Transverse colon (tissue), 4 donors: ENCODE results near the gene PRDM2. TPM values are rescaled to one million over a fixed set of nuclear protein-coding genes. Genes with fewer than 3 reads are reported as not detected.
A peak's percentile ranks its signal among the peaks of the same experiment; 100 is the strongest.

Source experiments
- DNase-seq: peaks from one replicate; pipeline ENCODE4 v3.0.0-alpha.2; 2019
- H3K27ac ChIP-seq, 4 donors: fragments of 200-600 bp; sonication (generic); 2 replicates each; pipeline ENCODE4 v1.5.1; 2016 to 2018; ENCODE audit warnings: inconsistent platforms in 4 of 4
- H3K27me3 ChIP-seq: fragments of 200-600 bp; sonication (generic); 2 replicates; pipeline ENCODE4 v1.5.1; 2017; ENCODE audit warnings: inconsistent platforms
- H3K36me3 ChIP-seq, 4 donors: fragments of 200-600 bp; sonication (generic); 2 replicates each; pipeline ENCODE4 v1.5.1; 2017 to 2019; ENCODE audit warnings: inconsistent platforms in 4 of 4
- H3K4me1 ChIP-seq, 4 donors: fragments of 200-600 bp; sonication (generic); 2 replicates each; pipeline ENCODE4 v1.5.1; 2017 to 2020; ENCODE audit warnings: inconsistent platforms in 4 of 4
- H3K4me3 ChIP-seq, 4 donors: fragments of 200-600 bp; sonication (generic); 1 replicate in 1 of 4; 2 replicates in 3 of 4; pipeline versions ENCODE4 v1.5.1 to v1.6.1; 2017 to 2019; ENCODE audit warnings: inconsistent platforms in 4 of 4
- H3K9me3 ChIP-seq, 2 donors: fragments of 200-600 bp; sonication (generic); 2 replicates each; pipeline ENCODE4 v1.5.1; 2017 to 2019; ENCODE audit warnings: inconsistent platforms in 2 of 2
- CTCF ChIP-seq, 5 experiments: fragments of 200-600 bp in 3 of 5; fragments of 450-650 bp in 2 of 5; sonication (generic) in 3 of 5; IDR thresholded peaks; 1 replicate in 2 of 5; 2 replicates in 3 of 5; pipeline ENCODE4 v1.5.1; 2016 to 2017; ENCODE audit warnings: antibody characterized with exemption in 5 of 5, inconsistent platforms in 3 of 5, mild to moderate bottlenecking in 2 of 5, moderate library complexity in 1 of 5
- EP300 ChIP-seq: sonication (generic); formaldehyde crosslinking; IDR thresholded peaks from one replicate; pipeline ENCODE4 v1.6.1; 2017; ENCODE audit warnings: antibody characterized with exemption, low read depth
- POLR2A ChIP-seq: fragments of 450-650 bp; IDR thresholded peaks from one replicate; pipeline ENCODE4 v1.6.1; 2016; ENCODE audit warnings: antibody characterized with exemption, mild to moderate bottlenecking, moderate library complexity
- POLR2AphosphoS5 ChIP-seq, 3 donors: sonication (generic); formaldehyde crosslinking; IDR thresholded peaks; one replicate each; pipeline ENCODE4 v1.6.1; 2016; ENCODE audit warnings: antibody characterized with exemption in 3 of 3
- WGBS, 2 donors: methylation state at CpG; one replicate each; pipeline ENCODE4 v1.1.5; 2018; ENCODE audit warnings: low coverage in 1 of 2; 5-methylcytosine and 5-hydroxymethylcytosine counted together
- in situ Hi-C, 4 donors: fragments of 200-750 bp; cut with MboI; loops; one replicate each; pipeline versions ENCODE4 v1.15.0 to v1.15.1; 2017; ENCODE audit warnings: low sequenced_read_pairs in 3 of 4, low pct_ligation_motif_present in 1 of 4, low pct_unique_long_range_greater_than_20kb in 1 of 4
- intact Hi-C: fragments of 100-400 bp; cut with DNase I; formaldehyde crosslinking; loops from one replicate; pipeline ENCODE4 v1.15.1; 2023; ENCODE audit warnings: low total_unique reads
- total RNA-seq, 4 donors: library from RNA; depleted of rRNA; stranded (reverse); fragments of >200 nt; gene quantifications; one replicate each; pipeline ENCODE4 v1.1.0, GENCODE V29; 2016

The PRDM2 gene
- total RNA-seq, 4 donors from 2014 or later: 27.3 to 40.5 (median 35.8) TPM

- in situ Hi-C loops: loop anchor here in 2 of 4 donors (10.0 to 25.0 kb wide), 2 partner anchors 132 to 145 kb away; no protein-coding TSS in a partner anchor
- Histone ChIP-seq H3K4me1 (peaks cover 0 to 8% (median 0%) of the 10 kb centered on the region in 4 donors), H3K9me3 (no peaks in the 10 kb centered on the region), H3K27me3 (no peaks in the 10 kb centered on the region), H3K27ac (no peak overlapping the region), H3K36me3 (no peaks in the 10 kb centered on the region), H3K4me3 (no peak overlapping the region)
- 42 to 62% methylated on average over 6 to 7 of the region's 7 CpGs for WGBS, 2 donors
- peak; percentile 52 for DNase-seq
- no peak for TF ChIP-seq EP300
- peak in 4 of 5 experiments; percentile 6 to 30 (median 22) for TF ChIP-seq CTCF (IDR thresholded peaks at IDR 0.05)
- TF ChIP-seq POLR2A: no peak
- no peak for TF ChIP-seq POLR2AphosphoS5 (IDR thresholded peaks at IDR 0.05)
- intact Hi-C loops: no loop called here
Measured at GRCh38 chr1:13807209-13807608, 107.2 kb downstream of the PRDM2 start.

- H3K36me3 ChIP-seq: no peaks in the 10 kb centered on the region
- no peak for TF ChIP-seq EP300
- TF ChIP-seq POLR2AphosphoS5 (IDR thresholded peaks at IDR 0.05): no peak
- TF ChIP-seq CTCF (IDR thresholded peaks at IDR 0.05): no peak
- TF ChIP-seq POLR2A: no peak
- no peak overlapping the region for H3K4me3 ChIP-seq
- H3K9me3 ChIP-seq: no peaks in the 10 kb centered on the region
- WGBS, 2 donors: 89 to 90% methylated on average over 6 to 7 of the region's 7 CpGs
- intact Hi-C loops (no loop called here), in situ Hi-C loops (loop anchor here in 2 of 4 donors (10.0 to 25.0 kb wide), 2 partner anchors 134 to 146 kb away; no protein-coding TSS in a partner anchor)
- H3K27ac ChIP-seq: no peak overlapping the region
- no peaks in the 10 kb centered on the region for H3K27me3 ChIP-seq
- no peak for DNase-seq
- H3K4me1 ChIP-seq: peaks cover 0 to 7% (median 0%) of the 10 kb centered on the region in 4 donors
Measured at GRCh38 chr1:13808729-13809131, 108.7 kb downstream of the PRDM2 start.

- no peaks in the 10 kb centered on the region for H3K36me3 ChIP-seq
- peaks cover 0 to 7% (median 0%) of the 10 kb centered on the region in 4 donors for H3K4me1 ChIP-seq
- H3K4me3 ChIP-seq: no peak overlapping the region
- 81 to 87% methylated on average over 8 to 15 of the region's 15 CpGs for WGBS, 2 donors
- intact Hi-C loops: loop anchor here (10.0 kb wide), 1 partner anchor 145 kb away; no protein-coding TSS in a partner anchor
- no peak overlapping the region for H3K27ac ChIP-seq
- H3K27me3 ChIP-seq: no peaks in the 10 kb centered on the region
- no peak for DNase-seq
- in situ Hi-C loops: loop anchor here in 2 of 4 donors (10.0 to 25.0 kb wide), 2 partner anchors 135 to 147 kb away; no protein-coding TSS in a partner anchor
- TF ChIP-seq EP300 (no peak), POLR2A (no peak), CTCF (IDR thresholded peaks at IDR 0.05) (no peak), POLR2AphosphoS5 (IDR thresholded peaks at IDR 0.05) (no peak)
- H3K9me3 ChIP-seq: no peaks in the 10 kb centered on the region
Measured at GRCh38 chr1:13809461-13810159, 109.6 kb downstream of the PRDM2 start.

GRCh38 chr1:13812456-13813397, 112.7 kb downstream of the PRDM2 start:
- Histone ChIP-seq H3K4me3 (no peak overlapping the region), H3K4me1 (peaks cover 0 to 7% (median 0%) of the 10 kb centered on the region in 4 donors), H3K9me3 (no peaks in the 10 kb centered on the region), H3K27me3 (no peaks in the 10 kb centered on the region), H3K36me3 (no peaks in the 10 kb centered on the region), H3K27ac (no peak overlapping the region)
- DNase-seq: no peak
- intact Hi-C loops: loop anchor here (10.0 kb wide), 1 partner anchor 148 kb away; no protein-coding TSS in a partner anchor
- in situ Hi-C loops: loop anchor here in 1 of 4 donors (25.0 kb wide), 1 partner anchor 150 kb away; no protein-coding TSS in a partner anchor
- no peak for TF ChIP-seq EP300
- 55 to 82% methylated on average over 2 to 20 of the region's 20 CpGs for WGBS, 2 donors
